Measurements from ENCODE around the gene BRI3. TPM values are rescaled to one million over a fixed set of nuclear protein-coding genes. Genes with fewer than 3 reads are reported as not detected.

The BRI3 gene
- total RNA-seq, 1 donor, result 59.6 TPM

DNA sequence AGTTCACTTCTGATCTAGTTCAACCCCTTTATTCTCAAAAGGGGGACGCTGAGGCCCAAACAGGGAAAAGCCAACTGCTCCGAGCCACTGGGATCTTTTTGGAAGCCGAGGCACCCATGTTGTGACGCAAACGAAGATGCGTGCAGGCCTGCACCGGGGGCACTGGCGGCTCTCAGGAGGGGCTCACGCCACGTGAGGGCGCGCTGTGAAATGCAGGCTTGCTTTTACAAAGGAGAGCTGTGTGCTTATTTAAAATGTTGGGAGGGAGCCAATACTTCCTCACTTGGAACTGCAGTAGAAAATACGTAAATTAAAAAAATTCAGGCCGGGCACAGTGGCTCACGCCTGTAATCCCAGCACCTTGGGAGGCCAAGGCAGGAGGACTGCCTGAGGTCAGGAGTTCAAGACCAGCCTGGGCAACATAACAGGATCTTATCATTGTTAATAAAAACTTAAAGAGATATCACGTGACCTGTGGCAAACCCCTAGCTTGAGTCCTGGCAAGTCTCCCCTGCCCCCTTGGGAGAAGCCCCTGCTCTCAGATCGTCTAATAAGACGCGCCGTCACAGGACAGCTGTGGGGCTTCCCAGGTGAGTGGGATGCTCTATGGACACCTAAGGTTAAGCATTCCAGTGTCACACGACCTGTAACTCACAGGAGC is 16.3 kb downstream of the BRI3 start:
- no peak for DNase-seq (ENCODE audit: low read depth)
- TF ChIP-seq, protein P1, sequence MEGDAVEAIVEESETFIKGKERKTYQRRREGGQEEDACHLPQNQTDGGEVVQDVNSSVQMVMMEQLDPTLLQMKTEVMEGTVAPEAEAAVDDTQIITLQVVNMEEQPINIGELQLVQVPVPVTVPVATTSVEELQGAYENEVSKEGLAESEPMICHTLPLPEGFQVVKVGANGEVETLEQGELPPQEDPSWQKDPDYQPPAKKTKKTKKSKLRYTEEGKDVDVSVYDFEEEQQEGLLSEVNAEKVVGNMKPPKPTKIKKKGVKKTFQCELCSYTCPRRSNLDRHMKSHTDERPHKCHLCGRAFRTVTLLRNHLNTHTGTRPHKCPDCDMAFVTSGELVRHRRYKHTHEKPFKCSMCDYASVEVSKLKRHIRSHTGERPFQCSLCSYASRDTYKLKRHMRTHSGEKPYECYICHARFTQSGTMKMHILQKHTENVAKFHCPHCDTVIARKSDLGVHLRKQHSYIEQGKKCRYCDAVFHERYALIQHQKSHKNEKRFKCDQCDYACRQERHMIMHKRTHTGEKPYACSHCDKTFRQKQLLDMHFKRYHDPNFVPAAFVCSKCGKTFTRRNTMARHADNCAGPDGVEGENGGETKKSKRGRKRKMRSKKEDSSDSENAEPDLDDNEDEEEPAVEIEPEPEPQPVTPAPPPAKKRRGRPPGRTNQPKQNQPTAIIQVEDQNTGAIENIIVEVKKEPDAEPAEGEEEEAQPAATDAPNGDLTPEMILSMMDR (IDR thresholded peaks at IDR 0.05; ENCODE audit: insufficient read depth, low read depth, low read length), result no peak
- H3K4me3 ChIP-seq (ENCODE audit: low read depth, low read length), result no peak overlapping the region

DNA sequence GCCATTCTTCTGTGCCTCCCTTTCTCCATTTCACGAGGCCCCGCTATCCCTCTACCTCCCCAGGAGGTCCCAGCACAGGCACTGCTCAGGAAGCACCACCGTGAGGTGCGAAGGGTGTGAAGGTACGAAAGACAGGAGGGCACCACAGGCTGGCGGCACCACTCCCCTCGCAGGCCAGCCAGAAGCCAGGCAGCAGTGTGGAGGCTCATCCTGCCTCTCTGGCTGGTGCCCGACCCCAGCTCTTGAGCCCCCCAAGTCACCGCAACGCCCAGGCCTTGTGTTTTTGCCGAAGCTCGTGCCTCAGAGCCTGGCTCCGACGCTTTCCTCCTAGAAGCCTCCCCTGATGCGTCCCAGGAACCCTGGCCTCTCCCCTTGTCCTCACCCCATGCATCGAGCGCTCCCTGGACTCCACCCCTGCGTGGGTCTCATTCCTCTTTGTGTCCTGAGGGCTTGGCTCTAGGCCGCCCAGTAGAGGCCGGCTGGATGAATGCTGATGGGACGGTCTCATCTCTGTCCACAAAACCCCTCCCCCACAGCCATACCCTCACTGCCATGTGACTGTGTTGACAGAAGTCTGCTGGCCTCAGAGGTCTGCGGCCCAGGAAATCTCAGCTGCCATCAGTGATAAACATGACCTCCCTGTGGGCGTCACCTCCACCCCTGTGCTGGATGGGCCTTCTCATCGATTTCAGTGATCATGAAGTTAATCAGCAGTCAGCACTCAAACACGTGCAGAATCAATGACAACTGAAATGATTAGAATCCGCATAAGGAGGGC is 19.3 kb downstream of the BRI3 start:
- no peak overlapping the region for H3K4me3 ChIP-seq (ENCODE audit: low read depth, low read length)
- TF ChIP-seq, protein P1 (IDR thresholded peaks at IDR 0.05; ENCODE audit: insufficient read depth, low read depth, low read length), result no peak
- no peak for DNase-seq (ENCODE audit: low read depth)

DNA sequence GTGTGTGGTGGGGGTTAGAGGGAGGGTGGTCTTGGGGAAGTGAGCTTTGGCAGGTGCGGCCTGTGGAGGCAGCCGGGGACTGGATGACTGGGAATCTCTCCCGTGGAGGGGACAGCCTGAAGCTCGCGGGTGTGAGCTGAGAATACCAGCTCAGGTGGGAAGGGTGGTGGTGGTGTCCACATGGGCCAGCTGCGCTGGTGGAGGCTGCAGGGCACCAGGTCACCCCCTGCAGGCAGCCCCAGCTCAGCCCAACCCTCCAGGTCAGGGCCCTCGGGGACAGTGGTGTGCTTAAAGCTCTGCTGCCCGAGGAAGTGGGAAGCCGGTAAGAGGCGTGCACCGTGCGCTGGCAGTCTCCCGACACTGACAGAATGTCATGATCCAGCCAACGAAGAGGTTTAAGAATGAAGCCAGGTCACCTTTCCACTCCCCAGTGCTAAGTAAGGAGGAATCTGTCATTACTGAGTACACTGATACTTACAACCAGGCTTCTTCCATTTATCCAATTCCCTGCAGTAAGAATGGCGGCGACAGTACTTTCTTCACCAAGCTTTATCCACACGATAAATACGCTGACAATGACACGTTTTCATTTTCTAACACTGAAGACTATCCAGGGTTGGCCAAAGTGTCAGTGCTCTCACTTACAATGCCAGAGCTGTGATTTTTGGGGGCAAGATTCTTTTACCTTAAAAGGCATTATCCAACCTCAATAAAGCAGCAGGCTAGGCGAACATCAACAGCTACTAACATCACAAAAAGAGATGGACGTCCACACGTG is 20.4 kb downstream of the BRI3 start:
- no peak for DNase-seq (ENCODE audit: low read depth)
- no peak overlapping the region for H3K4me3 ChIP-seq (ENCODE audit: low read depth, low read length)
- TF ChIP-seq, protein P1 (IDR thresholded peaks at IDR 0.05; ENCODE audit: insufficient read depth, low read depth, low read length), result no peak

DNA sequence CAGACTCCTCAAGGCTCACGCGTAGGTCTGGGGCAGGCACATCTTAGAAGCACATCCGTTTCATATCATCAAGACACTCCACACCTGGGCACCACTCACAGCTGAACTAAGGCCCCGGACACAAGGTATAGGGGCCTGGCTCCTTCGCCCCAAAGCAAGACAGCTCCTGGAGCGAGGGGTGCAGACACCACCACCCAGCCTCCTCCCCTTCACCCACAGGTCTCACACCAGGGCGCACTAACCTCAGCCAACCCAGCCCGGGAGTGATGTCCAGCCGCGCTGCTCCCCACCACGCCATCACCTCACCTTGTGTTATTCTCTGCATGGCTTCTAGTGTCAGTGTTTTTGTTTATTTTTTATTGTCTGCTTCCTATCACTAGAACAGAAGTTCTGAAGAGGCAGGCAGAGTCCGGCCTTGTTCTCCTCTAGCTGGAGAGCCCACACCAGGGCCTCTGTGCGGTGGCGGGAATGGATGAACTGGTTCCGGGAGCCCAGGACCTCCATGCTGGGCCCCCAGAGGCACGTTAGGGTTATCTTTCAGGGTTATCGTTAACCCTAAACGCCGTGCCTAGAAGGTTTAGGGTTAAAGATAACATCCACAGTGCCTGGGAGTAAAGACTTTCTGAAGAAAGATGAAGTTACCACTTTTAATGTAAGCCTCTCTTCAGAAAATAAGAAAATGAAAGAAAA is 21.8 kb downstream of the BRI3 start:
- TF ChIP-seq, protein P1 (IDR thresholded peaks at IDR 0.05; ENCODE audit: insufficient read depth, low read depth, low read length), result no peak
- no peak for DNase-seq (ENCODE audit: low read depth)
- no peak overlapping the region for H3K4me3 ChIP-seq (ENCODE audit: low read depth, low read length)

DNA sequence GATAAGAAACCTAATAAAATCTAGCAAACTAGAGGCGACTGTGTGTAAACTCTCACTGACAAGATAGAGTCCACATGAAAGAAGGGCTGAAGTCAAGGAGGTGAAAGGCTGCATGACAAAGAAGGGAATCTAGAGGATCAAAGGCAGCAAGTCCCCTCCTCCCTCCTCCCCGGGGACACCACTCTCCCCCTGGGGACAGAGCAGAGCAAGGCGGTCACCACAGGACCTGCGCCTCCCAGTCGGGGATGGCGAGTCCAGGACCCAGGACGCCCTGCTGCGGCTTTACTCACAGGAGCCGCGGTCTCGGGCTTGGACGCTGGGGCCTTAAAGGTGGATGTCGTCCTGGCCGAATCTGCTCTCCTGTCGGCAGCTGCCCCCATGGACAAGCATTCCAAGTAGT is 22.4 kb downstream of the BRI3 start:
- DNase-seq (ENCODE audit: low read depth), result peak; percentile 40

More for the DNA sequence above, 22.4 kb downstream of the BRI3 start:
- TF ChIP-seq, protein P1 (IDR thresholded peaks at IDR 0.05; ENCODE audit: insufficient read depth, low read depth, low read length), result no peak
- H3K4me3 ChIP-seq (ENCODE audit: low read depth, low read length), result no peak overlapping the region
